Measurements from ENCODE around the gene STX10. TPM values are rescaled to one million over a fixed set of nuclear protein-coding genes. Genes with fewer than 3 reads are reported as not detected.
A peak's percentile ranks its signal among the peaks of the same experiment; 100 is the strongest.

Gene STX10
- total and polyA plus RNA-seq, 9 of the 15 experiments (the other 6 are each of a cell fraction or from before 2014, with no cell fraction given) = 0.51 to 66.3 (median 31.0) TPM

DNA sequence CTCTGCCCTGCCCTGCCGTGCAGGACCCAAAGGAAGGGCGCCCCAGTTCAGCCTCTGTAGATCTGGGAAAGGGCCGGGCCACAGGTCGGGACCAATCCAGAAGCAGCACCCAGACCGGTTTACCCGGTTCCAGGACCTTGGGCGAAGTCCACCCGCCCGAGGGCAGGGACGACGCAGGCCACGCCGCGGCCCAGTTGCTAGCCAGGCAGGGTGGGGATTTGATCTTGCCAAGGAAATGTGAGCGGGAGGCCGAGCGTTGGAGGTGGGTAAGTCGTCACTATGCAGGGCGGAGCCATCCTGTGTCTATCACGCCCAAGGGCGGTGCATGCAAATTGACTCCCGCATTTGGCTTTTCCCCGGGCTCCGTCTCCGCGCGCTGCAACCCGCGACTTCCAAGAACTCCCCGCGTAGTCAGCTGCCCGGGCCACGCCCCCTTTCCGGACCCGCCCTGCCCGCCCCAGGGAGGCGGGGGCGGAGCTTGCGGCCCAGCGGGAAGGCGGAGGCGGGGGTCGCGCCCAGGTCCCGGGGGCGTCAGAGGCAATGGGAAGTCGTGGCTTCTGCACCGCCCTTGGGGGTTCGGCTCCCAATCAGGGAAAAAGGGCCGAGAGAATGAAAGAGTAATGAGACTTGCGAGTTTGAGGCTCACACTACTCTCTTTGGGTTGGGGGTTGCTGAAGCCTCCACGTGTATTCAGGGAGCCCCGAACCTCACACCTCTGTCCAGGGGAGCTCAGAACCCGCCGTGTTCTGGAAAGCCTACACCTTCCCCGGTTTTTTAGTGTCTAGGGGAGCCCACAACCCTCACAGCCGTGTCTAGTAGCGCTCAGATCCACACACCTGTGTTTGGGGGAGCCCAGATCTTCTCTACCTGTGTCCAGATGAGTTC is 12.8 kb upstream of the STX10 start (continued):
- no peak for TF ChIP-seq ARID3B (CRISPR knock-in tag; IDR thresholded peaks at IDR 0.05; ENCODE audit: borderline replicate concordance)
- TF ChIP-seq ZNF766 (CRISPR knock-in tag; conservative IDR thresholded peaks at IDR 0.05) = peak; percentile 48; the same call in 1 of the 2 replicates
- 0 out of 2 replicates have a peak, but pooled peaks have one; percentile 34 for TF ChIP-seq DMBX1 (CRISPR knock-in tag; IDR thresholded peaks at IDR 0.05; ENCODE audit: borderline replicate concordance)
- TF ChIP-seq, protein P1, sequence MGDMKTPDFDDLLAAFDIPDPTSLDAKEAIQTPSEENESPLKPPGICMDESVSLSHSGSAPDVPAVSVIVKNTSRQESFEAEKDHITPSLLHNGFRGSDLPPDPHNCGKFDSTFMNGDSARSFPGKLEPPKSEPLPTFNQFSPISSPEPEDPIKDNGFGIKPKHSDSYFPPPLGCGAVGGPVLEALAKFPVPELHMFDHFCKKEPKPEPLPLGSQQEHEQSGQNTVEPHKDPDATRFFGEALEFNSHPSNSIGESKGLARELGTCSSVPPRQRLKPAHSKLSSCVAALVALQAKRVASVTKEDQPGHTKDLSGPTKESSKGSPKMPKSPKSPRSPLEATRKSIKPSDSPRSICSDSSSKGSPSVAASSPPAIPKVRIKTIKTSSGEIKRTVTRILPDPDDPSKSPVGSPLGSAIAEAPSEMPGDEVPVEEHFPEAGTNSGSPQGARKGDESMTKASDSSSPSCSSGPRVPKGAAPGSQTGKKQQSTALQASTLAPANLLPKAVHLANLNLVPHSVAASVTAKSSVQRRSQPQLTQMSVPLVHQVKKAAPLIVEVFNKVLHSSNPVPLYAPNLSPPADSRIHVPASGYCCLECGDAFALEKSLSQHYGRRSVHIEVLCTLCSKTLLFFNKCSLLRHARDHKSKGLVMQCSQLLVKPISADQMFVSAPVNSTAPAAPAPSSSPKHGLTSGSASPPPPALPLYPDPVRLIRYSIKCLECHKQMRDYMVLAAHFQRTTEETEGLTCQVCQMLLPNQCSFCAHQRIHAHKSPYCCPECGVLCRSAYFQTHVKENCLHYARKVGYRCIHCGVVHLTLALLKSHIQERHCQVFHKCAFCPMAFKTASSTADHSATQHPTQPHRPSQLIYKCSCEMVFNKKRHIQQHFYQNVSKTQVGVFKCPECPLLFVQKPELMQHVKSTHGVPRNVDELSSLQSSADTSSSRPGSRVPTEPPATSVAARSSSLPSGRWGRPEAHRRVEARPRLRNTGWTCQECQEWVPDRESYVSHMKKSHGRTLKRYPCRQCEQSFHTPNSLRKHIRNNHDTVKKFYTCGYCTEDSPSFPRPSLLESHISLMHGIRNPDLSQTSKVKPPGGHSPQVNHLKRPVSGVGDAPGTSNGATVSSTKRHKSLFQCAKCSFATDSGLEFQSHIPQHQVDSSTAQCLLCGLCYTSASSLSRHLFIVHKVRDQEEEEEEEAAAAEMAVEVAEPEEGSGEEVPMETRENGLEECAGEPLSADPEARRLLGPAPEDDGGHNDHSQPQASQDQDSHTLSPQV (IDR thresholded peaks at IDR 0.05) = peak; percentile 73
- TF ChIP-seq GATAD2B (IDR thresholded peaks at IDR 0.05; ENCODE audit: borderline replicate concordance) = peak; percentile 75; the same call in 1 of the 2 replicates
- TF ChIP-seq YBX1 (IDR thresholded peaks at IDR 0.05) = no peak
- peak; percentile 68 for TF ChIP-seq CHD1 (IDR thresholded peaks at IDR 0.05; ENCODE audit: low read length)
- 0 out of 2 replicates have a peak, but pooled peaks have one; percentile 28 for TF ChIP-seq ZKSCAN1 (IDR thresholded peaks at IDR 0.05; ENCODE audit: low read depth, low read length)
- TF ChIP-seq ELF2 (CRISPR knock-in tag; IDR thresholded peaks at IDR 0.05) = no peak
- peak; percentile 7 for TF ChIP-seq CREB1 (IDR thresholded peaks at IDR 0.05)
- TF ChIP-seq CREB1 (CRISPR knock-in tag; IDR thresholded peaks at IDR 0.05) = peak; percentile 73
- 0 out of 2 replicates have a peak, but pooled peaks have one; percentile 27 for TF ChIP-seq ZNF133 (CRISPR knock-in tag; IDR thresholded peaks at IDR 0.05)
- TF ChIP-seq ZNF699 (CRISPR knock-in tag; IDR thresholded peaks at IDR 0.05; ENCODE audit: insufficient replicate concordance) = no peak
- no peak; the same call in 1 of the 2 replicates for TF ChIP-seq IFI16 (CRISPR knock-in tag; IDR thresholded peaks at IDR 0.05)

Measured in K562 (cell line).